MCF 10A (cell line): Measurements from ENCODE around the gene VAMP1. TPM values are rescaled to one million over a fixed set of nuclear protein-coding genes. Genes with fewer than 3 reads are reported as not detected.

Experiments
- BruUV-seq: library from RNA; stranded (reverse); fragments of 400-500 nt; replicated peaks from 2 replicates; lab custom pipeline; 2021; lab: Mats Ljungman, UMichigan
- CTCF ChIA-PET: fragments of 300-600 bp; sonication (Branson Sonifier 250); formaldehyde crosslinking; extraction: SDS; loops from one replicate; lab custom pipeline; 2021; ENCODE audit warnings: antibody characterized with exemption, inconsistent platforms; lab: Yijun Ruan, JAX
- POLR2A ChIA-PET: fragments of 300-600, 350-650 bp; sonication (Branson Sonifier 250); formaldehyde crosslinking; extraction: SDS; loops from one replicate; lab custom pipeline; 2020; ENCODE audit warnings: antibody characterized with exemption, inconsistent platforms; lab: Yijun Ruan, JAX
- DNase-seq: peaks from one replicate; pipeline ENCODE4 v3.0.0-alpha.2; 2018; ENCODE audit not compliant: unreplicated experiment
- H3K27ac Mint-ChIP-seq: one replicate; pipeline ENCODE4 v1.8.0; 2022; ENCODE audit warnings: mild to moderate bottlenecking, low read depth, mixed read lengths; ENCODE audit not compliant: unreplicated experiment
- H3K27me3 Mint-ChIP-seq: one replicate; pipeline ENCODE4 v1.8.0; 2022; ENCODE audit warnings: mixed read lengths; ENCODE audit not compliant: insufficient read depth, unreplicated experiment
- H3K36me3 Mint-ChIP-seq: one replicate; pipeline ENCODE4 v1.8.0; 2022; ENCODE audit warnings: mild to moderate bottlenecking, moderate library complexity, mixed read lengths; ENCODE audit not compliant: insufficient read depth, unreplicated experiment
- H3K4me1 Mint-ChIP-seq: one replicate; pipeline ENCODE4 v1.8.0; 2022; ENCODE audit warnings: mixed read lengths; ENCODE audit not compliant: insufficient read depth, unreplicated experiment
- H3K4me3 Mint-ChIP-seq: one replicate; pipeline ENCODE4 v1.8.0; 2022; ENCODE audit warnings: mild to moderate bottlenecking, moderate library complexity, mixed read lengths; ENCODE audit not compliant: unreplicated experiment
- H3K9me3 Mint-ChIP-seq: one replicate; pipeline ENCODE4 v1.8.0; 2022; ENCODE audit warnings: mixed read lengths; ENCODE audit not compliant: unreplicated experiment
- CTCF ChIP-seq: fragments of 200-600 bp; IDR thresholded peaks from one replicate; pipeline ENCODE4 v1.8.0; 2022; ENCODE audit warnings: antibody characterized with exemption, mild to moderate bottlenecking; ENCODE audit not compliant: unreplicated experiment
- intact Hi-C: fragments of 100-400 bp; cut with micrococcal nuclease; formaldehyde crosslinking; loops from 2 replicates; pipeline ENCODE4 v1.14.1; 2022
- total RNA-seq: library from RNA; stranded (reverse); gene quantifications from 2 replicates; pipeline ENCODE4 v1.2.3, GENCODE V29; 2022

Gene VAMP1
- total RNA-seq, 1 experiment from 2014 or later = 2.9 TPM

GRCh38 chr12:6425590-6426531, 44.6 kb downstream of the VAMP1 start:
- DNase-seq = no peak
- Mint-ChIP-seq H3K4me1 (peaks cover 14% of the 10 kb centered on the region), H3K27ac (no peak overlapping the region), H3K27me3 (no peaks in the 10 kb centered on the region), H3K9me3 (no peaks in the 10 kb centered on the region), H3K36me3 (no peaks in the 10 kb centered on the region), H3K4me3 (no peak overlapping the region)
- no TSS peak for BruUV-seq
- CTCF ChIA-PET = interaction anchor here (0.5 to 5.5 kb wide), 13 partner anchors 17 to 187 kb away, joined by 3 to 99 read pairs (median 5); partner anchors contain the start of genes GAPDH, NOP2, TAPBPL and VAMP1
- no peak for TF ChIP-seq CTCF
- intact Hi-C loops = no loop called here
- POLR2A ChIA-PET = interaction anchor here (0.9 to 4.0 kb wide), 3 partner anchors 25 to 40 kb away, joined by 3 to 14 read pairs (median 4); partner anchors contain the start of gene TAPBPL

- Mint-ChIP-seq H3K27ac (no peak overlapping the region), H3K9me3 (no peaks in the 10 kb centered on the region), H3K36me3 (no peaks in the 10 kb centered on the region), H3K4me3 (no peak overlapping the region), H3K4me1 (peaks cover 5% of the 10 kb centered on the region), H3K27me3 (no peaks in the 10 kb centered on the region)
- intact Hi-C loops = no loop called here
- no peak for DNase-seq
- no peak for TF ChIP-seq CTCF
- BruUV-seq = no TSS peak
- ChIA-PET CTCF (interaction anchor here (0.6 to 5.5 kb wide), 14 partner anchors 14 to 188 kb away, joined by 3 to 99 read pairs (median 8); partner anchors contain the start of genes GAPDH, NOP2, TAPBPL and VAMP1), POLR2A (interaction anchor here (0.5 to 4.0 kb wide), 5 partner anchors 26 to 108 kb away, joined by 3 to 14 read pairs (median 3); partner anchors contain the start of genes LTBR, TAPBPL and TNFRSF1A)
Measured at GRCh38 chr12:6424866-6425265, 45.6 kb downstream of the VAMP1 start.

- peaks cover 5% of the 10 kb centered on the region for H3K4me1 Mint-ChIP-seq
- no peaks in the 10 kb centered on the region for H3K9me3 Mint-ChIP-seq
- no peak for TF ChIP-seq CTCF
- DNase-seq = no peak
- POLR2A ChIA-PET = interaction anchor here (0.8 to 4.0 kb wide), 12 partner anchors 27 to 144 kb away, joined by 3 to 14 read pairs (median 4); partner anchors contain the start of genes GAPDH, LTBR, NOP2 and TAPBPL
- no peak overlapping the region for H3K27ac Mint-ChIP-seq
- peaks cover 7% of the 10 kb centered on the region for H3K36me3 Mint-ChIP-seq
- no TSS peak for BruUV-seq
- CTCF ChIA-PET = interaction anchor here (0.6 to 5.5 kb wide), 36 partner anchors 9 to 524 kb away, joined by 3 to 99 read pairs (median 4); partner anchors contain the start of genes GAPDH, NOP2, TAPBPL and VAMP1
- intact Hi-C loops = no loop called here
- no peaks in the 10 kb centered on the region for H3K27me3 Mint-ChIP-seq
- no peak overlapping the region for H3K4me3 Mint-ChIP-seq
Measured at GRCh38 chr12:6424008-6424347, 46.5 kb downstream of the VAMP1 start.
